Activated CD4-positive, alpha-beta T cell treated with anti-CD3 and anti-CD28 coated beads, Interleukin-2, amount 50 U/mL, for 4 hours (primary cell): ENCODE measurements around the gene STXBP2.

Experiments used
- DNase-seq, 2 experiments: peaks; one replicate each; pipeline ENCODE4 v3.0.0-alpha.2; 2020

Gene STXBP2

GRCh38 chr19:7681340-7682174 is 44.6 kb downstream of the STXBP2 start:
- peak; percentile 82 to 85 for DNase-seq

DNA sequence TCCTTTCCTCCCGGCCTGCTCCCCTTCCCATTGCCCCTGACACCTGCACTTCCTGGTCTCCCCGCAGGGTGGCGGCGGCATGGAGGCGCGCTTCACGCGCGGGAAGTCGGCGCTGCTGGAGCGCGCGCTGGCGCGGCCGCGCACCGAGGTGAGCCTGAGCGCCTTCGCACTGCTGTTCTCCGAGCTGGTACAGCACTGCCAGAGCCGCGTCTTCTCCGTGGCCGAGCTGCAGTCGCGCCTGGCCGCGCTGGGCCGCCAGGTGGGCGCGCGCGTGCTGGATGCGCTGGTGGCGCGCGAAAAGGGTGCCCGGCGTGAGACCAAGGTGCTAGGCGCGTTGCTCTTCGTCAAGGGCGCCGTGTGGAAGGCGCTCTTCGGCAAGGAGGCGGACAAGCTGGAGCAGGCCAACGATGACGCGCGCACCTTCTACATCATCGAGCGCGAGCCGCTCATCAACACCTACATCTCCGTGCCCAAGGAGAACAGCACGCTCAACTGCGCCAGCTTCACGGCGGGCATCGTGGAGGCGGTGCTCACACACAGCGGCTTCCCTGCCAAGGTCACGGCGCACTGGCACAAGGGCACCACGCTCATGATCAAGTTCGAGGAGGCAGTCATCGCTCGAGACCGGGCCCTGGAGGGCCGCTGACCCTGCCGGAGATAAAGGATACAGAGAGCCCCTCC is 45.4 kb downstream of the STXBP2 start:
- no peak for DNase-seq

DNA sequence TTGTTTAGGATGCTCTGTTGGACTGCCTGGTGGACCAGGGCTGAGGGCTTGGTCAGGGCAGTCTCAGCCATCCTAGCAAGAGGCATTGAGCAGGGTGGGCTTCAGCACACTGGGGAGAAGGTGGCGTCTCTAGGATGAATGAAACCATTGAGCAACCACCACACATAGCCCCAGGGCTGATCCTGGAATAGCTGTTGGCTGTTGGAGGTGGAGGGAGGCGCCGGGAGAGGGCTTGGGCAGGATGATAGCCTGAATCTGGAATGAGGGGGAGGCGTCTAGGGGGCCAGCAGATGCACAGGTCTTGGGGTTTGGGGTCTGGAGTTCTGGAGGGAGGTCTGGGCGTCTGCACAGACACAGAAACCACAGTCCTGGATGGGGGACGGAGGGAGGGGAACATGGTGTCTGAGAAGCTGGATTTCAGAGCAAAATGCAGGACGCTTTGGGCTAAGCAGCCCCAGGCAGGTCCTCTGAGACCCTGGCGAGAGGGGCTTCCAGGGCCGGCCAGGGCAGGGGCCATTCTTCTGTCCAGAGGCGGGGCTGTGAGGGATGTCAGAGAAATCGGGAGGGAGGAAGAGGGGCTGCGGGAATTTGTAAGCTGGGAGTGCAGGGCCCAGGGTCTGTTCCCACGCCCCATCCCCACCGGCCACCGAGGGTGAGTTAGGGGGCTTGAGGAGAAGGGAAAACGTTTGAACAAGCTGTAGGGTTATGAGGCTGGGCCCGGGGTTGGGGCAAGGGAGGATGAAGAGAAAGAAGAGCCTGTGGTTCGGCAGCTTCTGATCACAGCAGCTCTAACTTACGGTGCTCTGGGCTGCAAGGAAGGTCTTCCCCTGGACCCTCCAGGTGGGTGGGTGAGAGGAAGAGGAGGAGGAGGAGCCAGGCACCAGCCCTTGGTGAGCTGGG is 48.9 kb downstream of the STXBP2 start:
- DNase-seq, result no peak

- DNase-seq, result no peak
These were observed 50.3 kb downstream of the STXBP2 start for GRCh38 chr19:7687177-7687576.

- DNase-seq, result no peak
These were observed 52.3 kb downstream of the STXBP2 start for GRCh38 chr19:7689165-7689564.

DNA sequence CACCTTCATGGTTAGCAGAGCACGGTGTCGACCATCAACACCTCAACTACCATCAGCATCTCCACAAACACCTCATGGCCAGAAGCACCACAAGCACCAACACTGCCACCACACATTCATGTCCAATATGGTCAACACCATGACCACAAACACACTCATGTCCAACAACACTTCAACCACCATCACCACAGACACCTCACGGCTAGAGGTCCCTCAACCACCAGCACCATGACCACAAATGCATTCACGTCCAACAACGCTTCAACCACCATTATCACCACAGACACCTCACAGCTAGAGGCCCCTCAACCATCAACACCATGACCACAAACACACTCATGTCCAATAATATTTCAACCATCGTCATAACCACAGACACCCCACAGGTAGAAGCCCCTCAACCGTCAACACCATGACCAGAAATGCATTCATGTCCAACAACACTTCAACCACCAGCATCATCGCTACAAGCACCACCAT is 53.9 kb downstream of the STXBP2 start:
- DNase-seq, result no peak

DNA sequence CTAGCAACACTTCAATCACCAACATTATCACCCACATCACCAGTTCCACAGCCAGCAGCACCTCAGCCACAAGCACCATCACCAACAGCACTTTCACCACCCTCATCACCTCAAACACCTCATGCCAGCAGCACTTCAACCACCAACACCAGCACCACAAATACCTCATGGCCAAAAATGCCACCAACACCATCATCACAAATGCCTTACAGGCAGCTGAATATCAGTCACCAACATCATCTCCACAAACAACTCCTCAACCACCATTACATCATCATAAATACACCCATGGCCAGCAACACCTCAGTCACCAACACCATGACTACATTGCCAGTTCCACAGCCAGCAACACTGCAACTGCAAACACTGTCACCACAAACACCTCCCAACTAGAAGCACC is 54.6 kb downstream of the STXBP2 start:
- no peak for DNase-seq

DNA sequence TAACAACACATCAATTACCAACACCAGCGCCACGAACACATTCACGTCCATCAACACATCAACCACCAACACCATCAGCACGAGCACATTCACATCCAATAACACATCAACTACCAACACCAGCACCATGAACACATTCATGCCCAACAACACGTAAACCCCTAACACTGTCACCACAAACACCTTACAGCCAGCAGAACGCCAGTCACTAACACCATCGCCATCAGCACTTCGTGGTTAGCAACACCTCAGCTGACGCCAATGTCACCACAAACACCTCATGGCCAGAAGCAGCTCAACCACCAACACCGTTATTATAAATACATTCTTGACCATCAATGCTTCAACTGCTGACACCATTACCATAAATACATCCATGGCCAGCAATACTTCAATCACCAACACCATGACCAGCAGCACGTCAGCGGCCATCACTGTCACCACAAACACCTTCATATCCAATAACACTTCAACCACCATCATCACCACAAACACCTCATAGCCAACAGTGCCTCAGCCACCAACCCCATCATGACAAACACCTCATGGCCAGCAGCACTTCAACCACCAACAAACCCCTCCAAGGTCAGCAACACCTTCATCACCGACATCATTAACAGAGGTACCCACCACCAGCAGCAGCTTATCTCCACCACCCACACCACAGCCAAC is 55.6 kb downstream of the STXBP2 start:
- no peak for DNase-seq

GRCh38 chr19:7694499-7694898 is 57.6 kb downstream of the STXBP2 start:
- no peak for DNase-seq
